ENCODE results near the gene DNAJB2. TPM values are rescaled to one million over a fixed set of nuclear protein-coding genes. Genes with fewer than 3 reads are reported as not detected.

DNAJB2 gene
- total RNA-seq = 57.5 TPM

GRCh38 chr2:219279151-219279915, at the start of gene DNAJB2:
Gene DNAJB2, plus strand, starts transcription at chr2:219279366. Its CDS starts 468 bp downstream, at chr2:219279834.
- Histone ChIP-seq H3K4me1 (ENCODE audit: insufficient read depth, low read length) (peaks cover 29% of the 10 kb centered on the region), H3K27me3 (ENCODE audit: insufficient read depth, low read length) (no peaks in the 10 kb centered on the region), H3K9me3 (ENCODE audit: low read depth, low read length) (no peaks in the 10 kb centered on the region), H3K4me3 (ENCODE audit: low read length) (peak within 1 kb of the TSS; percentile 61)

DNA sequence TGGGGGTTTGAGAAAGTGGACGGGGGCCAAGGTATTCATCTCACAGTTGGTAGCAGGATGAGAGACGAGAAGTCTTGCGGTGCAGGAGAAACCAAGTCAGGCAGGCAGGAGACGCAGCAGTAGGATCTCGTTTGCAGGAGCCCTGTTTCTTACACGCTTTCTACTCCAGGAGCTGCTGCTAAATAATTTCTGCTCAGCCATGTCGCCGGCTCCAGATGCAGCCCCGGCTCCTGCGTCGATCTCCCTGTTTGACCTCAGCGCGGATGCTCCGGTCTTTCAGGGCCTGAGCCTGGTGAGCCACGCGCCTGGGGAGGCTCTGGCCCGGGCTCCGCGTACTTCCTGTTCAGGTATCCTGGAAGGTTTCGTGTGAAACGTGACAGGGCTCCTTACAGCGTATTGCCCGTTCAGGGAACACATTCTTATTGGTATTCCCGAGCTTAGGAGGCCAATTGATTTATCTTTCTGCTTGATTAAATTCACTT, 49.1 kb upstream of the DNAJB2 start:
- Histone ChIP-seq H3K27me3 (ENCODE audit: insufficient read depth, low read length) (no peaks in the 10 kb centered on the region), H3K9me3 (ENCODE audit: low read depth, low read length) (no peaks in the 10 kb centered on the region), H3K4me3 (ENCODE audit: low read length) (peak overlapping the region; percentile 80), H3K4me1 (ENCODE audit: insufficient read depth, low read length) (peaks cover 46% of the 10 kb centered on the region)

- H3K4me1 ChIP-seq (ENCODE audit: insufficient read depth, low read length) = peaks cover 12% of the 10 kb centered on the region
- no peak overlapping the region for H3K4me3 ChIP-seq (ENCODE audit: low read length)
- H3K9me3 ChIP-seq (ENCODE audit: low read depth, low read length) = no peaks in the 10 kb centered on the region
- no peaks in the 10 kb centered on the region for H3K27me3 ChIP-seq (ENCODE audit: insufficient read depth, low read length)
Measured at GRCh38 chr2:219234331-219234730, 44.8 kb upstream of the DNAJB2 start.

DNA sequence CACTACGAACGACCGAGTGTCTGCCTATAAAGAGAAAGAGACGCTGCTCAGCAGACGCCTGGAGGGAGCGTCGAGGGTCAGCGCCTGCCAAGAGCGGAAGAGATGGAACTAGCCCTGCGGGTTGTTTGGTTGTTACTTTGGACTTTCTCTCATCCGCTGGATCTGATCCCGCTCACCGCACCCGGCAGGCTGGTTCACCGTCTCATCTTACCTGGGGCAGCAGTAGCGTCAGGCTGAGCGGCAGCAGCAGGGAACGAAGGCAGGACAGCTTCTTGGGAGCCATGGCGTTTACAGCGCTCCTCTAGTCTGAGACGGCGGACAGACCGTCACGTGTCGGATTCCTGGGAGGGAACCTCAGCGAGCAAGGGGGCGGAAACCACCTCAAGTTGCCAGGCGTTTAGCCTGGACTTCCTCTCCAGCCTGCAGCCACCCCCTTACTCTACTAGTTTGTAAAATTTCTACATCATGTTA, 35.8 kb upstream of the DNAJB2 start:
- H3K4me3 ChIP-seq (ENCODE audit: low read length) = no peak overlapping the region

GRCh38 chr2:219244789-219245147, 34.4 kb upstream of the DNAJB2 start:
- H3K4me3 ChIP-seq (ENCODE audit: low read length) = peak overlapping the region; percentile 81
- H3K9me3 ChIP-seq (ENCODE audit: low read depth, low read length) = no peaks in the 10 kb centered on the region
- H3K27me3 ChIP-seq (ENCODE audit: insufficient read depth, low read length) = no peaks in the 10 kb centered on the region
- H3K4me1 ChIP-seq (ENCODE audit: insufficient read depth, low read length) = peaks cover 61% of the 10 kb centered on the region

More for the DNA sequence above, 35.8 kb upstream of the DNAJB2 start:
- Histone ChIP-seq H3K4me1 (ENCODE audit: insufficient read depth, low read length) (peaks cover 46% of the 10 kb centered on the region), H3K9me3 (ENCODE audit: low read depth, low read length) (no peaks in the 10 kb centered on the region), H3K27me3 (ENCODE audit: insufficient read depth, low read length) (no peaks in the 10 kb centered on the region)

GRCh38 chr2:219245148-219245898, 33.8 kb upstream of the DNAJB2 start, which contains the start of the genes GLB1L and STK16:
Gene GLB1L, minus strand, starts transcription at chr2:219245444. Its CDS starts 1,871 bp downstream, at chr2:219243573.
Gene STK16, plus strand, starts transcription at chr2:219245479. Its CDS starts 521 bp downstream, at chr2:219246000.
- Histone ChIP-seq H3K27me3 (ENCODE audit: insufficient read depth, low read length) (no peaks in the 10 kb centered on the region), H3K4me3 (ENCODE audit: low read length) (peak within 1 kb of the TSS; percentile 81), H3K9me3 (ENCODE audit: low read depth, low read length) (no peaks in the 10 kb centered on the region), H3K4me1 (ENCODE audit: insufficient read depth, low read length) (peaks cover 66% of the 10 kb centered on the region)

DNA sequence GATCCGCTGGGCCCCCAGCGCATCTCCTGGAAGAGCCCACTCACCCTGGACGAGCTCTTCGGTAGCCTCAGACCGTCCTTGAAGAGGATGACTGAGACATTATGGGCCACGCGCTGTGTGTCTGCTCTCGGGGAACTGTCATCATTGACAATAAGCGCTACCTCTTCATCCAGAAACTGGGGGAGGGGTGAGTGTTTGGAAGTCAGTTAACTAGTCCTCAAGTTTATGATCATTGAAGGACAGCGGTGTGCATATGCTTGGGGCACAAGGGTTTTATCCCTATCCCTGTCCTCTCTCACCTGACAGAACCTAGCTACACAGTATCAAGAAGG, 33.3 kb upstream of the DNAJB2 start:
- Histone ChIP-seq H3K4me3 (ENCODE audit: low read length) (peak overlapping the region; percentile 81), H3K27me3 (ENCODE audit: insufficient read depth, low read length) (no peaks in the 10 kb centered on the region)

GRCh38 chr2:219246559-219246958, 32.6 kb upstream of the DNAJB2 start:
- Histone ChIP-seq H3K27me3 (ENCODE audit: insufficient read depth, low read length) (no peaks in the 10 kb centered on the region), H3K9me3 (ENCODE audit: low read depth, low read length) (no peaks in the 10 kb centered on the region), H3K4me3 (ENCODE audit: low read length) (no peak overlapping the region)

More for the DNA sequence above, 33.3 kb upstream of the DNAJB2 start:
- H3K4me1 ChIP-seq (ENCODE audit: insufficient read depth, low read length) = peaks cover 72% of the 10 kb centered on the region
- H3K9me3 ChIP-seq (ENCODE audit: low read depth, low read length) = no peaks in the 10 kb centered on the region

DNA sequence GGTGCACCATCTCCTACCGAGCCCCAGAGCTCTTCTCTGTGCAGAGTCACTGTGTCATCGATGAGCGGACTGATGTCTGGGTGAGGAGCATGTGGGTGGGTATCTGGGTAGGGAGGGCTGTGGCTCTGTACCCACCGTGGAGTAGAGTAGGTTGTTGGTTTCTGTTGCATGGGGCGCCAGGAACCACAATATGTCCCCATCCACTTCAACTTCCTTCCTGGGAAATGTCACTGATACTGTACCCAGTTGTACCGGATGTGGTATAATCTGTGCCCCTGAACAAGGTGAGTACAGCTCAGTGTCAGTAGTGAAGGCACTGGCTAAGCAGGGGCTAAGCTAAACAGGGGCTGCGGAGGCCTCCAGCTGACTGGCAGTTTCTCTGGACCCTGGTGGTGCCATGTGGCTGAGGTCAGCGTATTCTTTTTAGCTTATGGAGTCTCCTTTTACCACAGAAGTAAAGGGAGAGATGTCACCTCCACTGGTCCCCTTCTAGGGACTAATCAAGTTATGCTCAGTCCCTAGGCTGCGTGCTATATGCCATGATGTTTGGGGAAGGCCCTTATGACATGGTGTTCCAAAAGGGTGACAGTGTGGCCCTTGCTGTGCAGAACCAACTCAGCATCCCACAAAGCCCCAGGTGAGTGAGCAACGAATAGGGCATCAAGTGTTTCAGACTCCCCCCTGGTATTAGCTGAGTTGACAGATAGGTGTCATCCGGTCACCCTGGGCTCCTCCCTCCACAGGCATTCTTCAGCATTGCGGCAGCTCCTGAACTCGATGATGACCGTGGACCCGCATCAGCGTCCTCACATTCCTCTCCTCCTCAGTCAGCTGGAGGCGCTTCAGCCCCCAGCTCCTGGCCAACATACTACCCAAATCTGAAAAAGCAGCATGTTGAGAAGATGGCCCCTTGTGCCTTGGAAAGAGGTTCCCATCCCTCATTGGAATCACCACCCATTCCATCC, 31.2 kb upstream of the DNAJB2 start:
- Histone ChIP-seq H3K9me3 (ENCODE audit: low read depth, low read length) (no peaks in the 10 kb centered on the region), H3K4me3 (ENCODE audit: low read length) (no peak overlapping the region), H3K27me3 (ENCODE audit: insufficient read depth, low read length) (no peaks in the 10 kb centered on the region), H3K4me1 (ENCODE audit: insufficient read depth, low read length) (peaks cover 86% of the 10 kb centered on the region)

More at GRCh38 chr2:219246559-219246958, 32.6 kb upstream of the DNAJB2 start:
- peaks cover 79% of the 10 kb centered on the region for H3K4me1 ChIP-seq (ENCODE audit: insufficient read depth, low read length)

- H3K4me1 ChIP-seq (ENCODE audit: insufficient read depth, low read length) = peaks cover 84% of the 10 kb centered on the region
- H3K4me3 ChIP-seq (ENCODE audit: low read length) = peak overlapping the region; percentile 22
- H3K9me3 ChIP-seq (ENCODE audit: low read depth, low read length) = no peaks in the 10 kb centered on the region
- H3K27me3 ChIP-seq (ENCODE audit: insufficient read depth, low read length) = no peaks in the 10 kb centered on the region
Measured at GRCh38 chr2:219248845-219249202, 30.3 kb upstream of the DNAJB2 start.

DNA sequence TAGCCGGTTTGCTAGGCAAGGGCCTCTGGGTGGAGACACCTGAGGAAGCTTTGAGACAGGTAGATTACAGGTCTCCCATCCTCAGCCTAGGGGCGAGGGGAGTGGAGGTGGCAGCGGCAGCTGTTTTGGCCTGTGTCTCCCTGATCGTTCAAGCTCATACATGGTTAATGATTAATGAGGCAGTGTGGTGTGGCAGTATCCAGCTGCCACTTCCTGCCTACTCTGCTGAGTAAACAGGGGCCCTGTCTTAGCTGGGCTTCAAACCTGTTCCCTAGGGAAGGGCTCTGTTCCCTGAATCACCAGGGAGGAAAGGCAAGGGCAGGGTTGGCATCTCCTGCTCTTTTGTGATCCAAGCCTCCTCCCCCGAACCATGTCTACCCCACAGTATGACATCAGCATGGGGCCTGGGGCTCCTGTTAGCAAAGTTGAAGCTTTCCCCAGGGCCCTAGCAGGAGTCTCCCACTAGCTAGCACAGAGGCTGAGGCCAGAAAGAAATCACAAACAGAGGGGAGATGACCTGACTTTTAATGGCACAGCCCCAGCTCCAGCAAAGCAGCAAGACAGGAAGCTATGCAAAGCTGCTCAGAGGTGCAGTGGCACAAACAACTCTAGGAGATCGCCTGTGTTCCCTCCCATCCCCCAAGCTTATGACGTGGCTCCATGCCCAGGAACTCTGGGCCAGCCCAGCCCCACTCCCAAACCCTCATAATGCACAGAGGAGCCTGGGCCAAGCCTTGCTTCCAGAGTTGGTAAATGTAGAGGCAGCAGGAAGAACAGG, 29.8 kb upstream of the DNAJB2 start:
- peak overlapping the region; percentile 22 for H3K4me3 ChIP-seq (ENCODE audit: low read length)
- H3K9me3 ChIP-seq (ENCODE audit: low read depth, low read length) = no peaks in the 10 kb centered on the region
- peaks cover 79% of the 10 kb centered on the region for H3K4me1 ChIP-seq (ENCODE audit: insufficient read depth, low read length)
- no peaks in the 10 kb centered on the region for H3K27me3 ChIP-seq (ENCODE audit: insufficient read depth, low read length)

DNA sequence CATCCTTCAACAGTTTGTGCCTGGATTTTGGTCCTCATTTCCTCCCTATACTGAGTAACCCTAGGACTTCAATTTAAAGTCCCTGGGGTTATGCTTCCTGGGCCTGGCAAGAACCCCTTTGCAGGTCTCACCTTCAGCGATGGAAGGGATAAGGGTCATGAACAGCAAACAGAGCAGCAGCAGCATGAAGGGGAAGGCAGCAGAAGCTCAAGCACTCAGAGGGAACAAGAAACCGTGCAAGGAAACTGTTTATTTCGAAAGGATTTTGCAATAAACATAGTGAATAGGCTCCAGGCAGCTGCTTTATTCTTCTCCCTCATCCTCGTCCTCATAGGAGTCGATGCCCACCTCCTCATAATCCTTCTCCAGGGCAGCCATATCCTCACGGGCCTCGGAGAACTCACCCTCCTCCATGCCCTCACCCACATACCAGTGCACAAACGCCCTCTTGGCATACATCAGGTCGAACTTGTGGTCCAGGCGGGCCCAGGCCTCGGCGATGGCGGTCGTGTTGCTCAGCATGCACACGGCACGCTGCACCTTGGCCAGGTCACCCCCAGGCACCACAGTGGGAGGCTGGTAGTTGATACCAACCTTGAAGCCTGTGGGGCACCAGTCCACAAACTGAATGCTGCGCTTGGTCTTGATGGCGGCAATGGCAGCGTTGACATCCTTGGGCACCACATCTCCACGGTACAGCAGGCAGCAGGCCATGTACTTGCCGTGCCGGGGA, 29.0 kb upstream of the DNAJB2 start:
- Histone ChIP-seq H3K4me1 (ENCODE audit: insufficient read depth, low read length) (peaks cover 75% of the 10 kb centered on the region), H3K27me3 (ENCODE audit: insufficient read depth, low read length) (no peaks in the 10 kb centered on the region), H3K9me3 (ENCODE audit: low read depth, low read length) (no peaks in the 10 kb centered on the region), H3K4me3 (ENCODE audit: low read length) (peak overlapping the region; percentile 22)

DNA sequence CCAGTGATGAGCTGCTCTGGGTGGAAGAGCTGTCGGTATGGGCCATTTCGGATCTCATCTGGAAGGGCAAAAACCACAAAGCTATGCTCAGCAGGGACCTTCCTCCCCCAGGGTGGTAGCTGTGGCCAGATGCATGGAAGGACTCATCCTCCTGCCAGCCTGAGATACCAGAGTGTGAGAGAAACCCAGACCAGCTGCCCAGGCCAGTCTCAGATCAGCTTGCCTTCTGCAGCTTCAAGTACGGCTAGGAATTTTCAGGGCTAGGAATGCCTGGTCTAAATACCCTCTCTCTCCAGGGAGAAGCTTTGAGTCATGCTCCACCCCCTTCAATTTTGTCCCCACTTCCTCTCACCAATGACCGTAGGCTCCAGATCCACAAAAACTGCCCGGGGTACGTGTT, 27.5 kb upstream of the DNAJB2 start:
- Histone ChIP-seq H3K27me3 (ENCODE audit: insufficient read depth, low read length) (no peaks in the 10 kb centered on the region), H3K9me3 (ENCODE audit: low read depth, low read length) (no peaks in the 10 kb centered on the region), H3K4me1 (ENCODE audit: insufficient read depth, low read length) (peaks cover 68% of the 10 kb centered on the region), H3K4me3 (ENCODE audit: low read length) (peak overlapping the region; percentile 96)
